ENCODE results near the gene PLEKHF1. TPM values are rescaled to one million over a fixed set of nuclear protein-coding genes. Genes with fewer than 3 reads are reported as not detected.
"Not testable (repeated sequence)": the region's sequence is repeated elsewhere in the genome, so short reads cannot be mapped to it uniquely, and the experiment has no call there.

PLEKHF1 gene
- total RNA-seq, 1 donor from 2014 or later, result 39.9 TPM

DNA sequence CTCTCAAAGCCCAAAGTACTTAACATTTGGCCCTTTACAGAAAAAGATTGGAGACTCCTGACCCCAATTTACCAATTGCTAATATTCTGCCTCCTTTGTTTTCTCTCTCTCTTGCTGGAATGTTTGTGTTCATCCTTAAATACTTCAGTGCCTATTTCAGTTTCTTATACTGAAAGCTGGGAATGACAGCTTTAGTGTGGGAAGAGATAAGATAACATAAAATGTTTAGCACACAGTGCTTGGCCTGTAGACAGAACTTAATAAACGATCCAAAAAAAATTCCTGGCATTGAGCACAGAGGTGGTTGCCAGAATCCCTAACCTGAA is 3.0 kb upstream of the PLEKHF1 start:
- DNase-seq, result no peak
- ATAC-seq (ENCODE audit: poor library complexity), result peak; percentile 7
- intact Hi-C loops (cut with DNase I), result loop anchor here (5.0 kb wide), 2 partner anchors 50 to 55 kb away; partner anchors contain the start of gene C19orf12

DNA sequence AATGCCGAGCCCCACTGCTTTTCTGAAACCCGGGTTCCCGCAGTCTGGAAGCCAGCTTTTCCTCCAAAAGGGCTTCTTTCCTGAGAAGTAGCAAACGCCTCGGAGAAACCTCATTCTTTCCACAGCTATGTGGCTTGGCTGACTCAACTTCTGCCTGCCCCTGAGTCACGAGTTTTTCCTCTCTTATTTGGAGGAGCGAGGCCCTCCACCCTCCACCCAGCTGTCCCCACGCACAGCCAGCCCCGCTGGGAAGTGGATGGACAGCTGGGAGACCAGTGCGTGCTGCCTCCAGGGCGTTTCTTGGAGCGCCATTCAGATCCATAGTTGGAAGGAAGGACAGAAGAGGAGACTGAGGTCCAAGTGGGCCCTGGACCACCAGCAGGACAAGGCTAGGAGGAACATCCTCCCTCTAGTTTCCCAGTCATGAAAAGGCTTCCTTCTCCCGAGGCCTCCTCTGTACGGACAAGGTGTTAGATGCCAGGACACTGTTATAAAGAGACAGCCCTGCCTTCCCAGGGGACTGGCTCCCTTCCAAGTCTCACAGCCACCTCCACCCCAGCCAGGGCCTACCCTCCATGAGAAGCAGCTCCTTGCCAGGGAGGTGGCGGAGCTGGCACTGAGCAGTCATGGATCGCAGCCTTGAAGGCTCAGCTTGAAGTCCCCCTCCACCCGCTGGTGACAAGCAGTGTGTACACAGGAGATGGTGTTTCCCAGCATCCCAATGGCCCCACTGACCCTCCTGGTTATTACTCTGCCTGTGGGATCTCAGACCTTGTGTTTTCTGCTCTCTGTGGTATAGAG is 2.5 kb upstream of the PLEKHF1 start:
- ATAC-seq (ENCODE audit: poor library complexity) (peak; percentile 30), DNase-seq (peak; percentile 76)
- intact Hi-C loops (cut with DNase I), result loop anchor here (5.0 kb wide), 2 partner anchors 51 to 54 kb away; partner anchors contain the start of gene C19orf12

DNA sequence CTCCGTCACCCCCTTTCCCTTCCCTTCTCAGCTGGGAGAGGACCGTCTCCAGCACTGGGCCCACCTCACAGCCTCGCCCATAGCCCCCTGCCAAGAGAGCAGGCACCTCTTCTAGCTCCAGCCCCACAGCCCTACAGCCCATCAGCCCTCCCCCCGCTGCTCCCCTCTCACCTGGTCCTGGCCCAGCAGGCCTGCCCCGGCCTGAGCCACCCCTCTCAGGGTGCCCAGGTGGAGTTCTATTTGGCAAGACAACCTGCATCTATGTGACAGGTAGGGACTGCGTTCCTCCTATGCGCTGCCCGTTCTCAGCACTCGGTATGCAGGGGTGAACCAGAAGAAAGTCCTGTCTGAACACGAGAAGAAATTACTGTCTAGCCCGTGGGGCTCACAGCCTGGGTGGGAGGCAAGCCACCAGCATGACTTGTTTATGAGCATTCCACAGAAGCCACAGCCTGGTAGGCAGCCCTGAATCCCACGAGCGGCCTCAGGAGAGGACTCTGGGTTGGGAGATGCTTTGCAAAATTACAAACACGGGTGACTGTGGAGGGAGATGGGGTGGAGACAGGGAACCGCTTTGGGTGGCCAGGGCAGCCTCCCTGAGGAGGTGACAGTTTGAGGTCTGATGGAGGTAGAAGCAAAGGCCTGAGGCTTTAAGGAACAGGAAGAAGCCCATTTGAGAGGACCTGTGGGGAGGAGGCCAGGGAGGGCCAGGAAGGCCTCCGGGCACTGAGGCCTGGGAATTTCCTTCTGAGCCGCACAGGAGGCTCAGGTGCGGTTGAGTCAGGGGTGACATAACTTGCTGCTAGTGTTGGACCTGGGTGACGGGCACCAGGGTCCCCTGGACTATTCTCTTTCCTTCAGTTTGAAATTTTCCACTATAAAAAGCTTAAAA is 1.2 kb upstream of the PLEKHF1 start:
- no peak for ATAC-seq (ENCODE audit: poor library complexity)
- no peak for DNase-seq
- intact Hi-C loops (cut with DNase I), result loop anchor here (5.0 kb wide), 2 partner anchors 52 to 53 kb away; partner anchors contain the start of gene C19orf12

DNA sequence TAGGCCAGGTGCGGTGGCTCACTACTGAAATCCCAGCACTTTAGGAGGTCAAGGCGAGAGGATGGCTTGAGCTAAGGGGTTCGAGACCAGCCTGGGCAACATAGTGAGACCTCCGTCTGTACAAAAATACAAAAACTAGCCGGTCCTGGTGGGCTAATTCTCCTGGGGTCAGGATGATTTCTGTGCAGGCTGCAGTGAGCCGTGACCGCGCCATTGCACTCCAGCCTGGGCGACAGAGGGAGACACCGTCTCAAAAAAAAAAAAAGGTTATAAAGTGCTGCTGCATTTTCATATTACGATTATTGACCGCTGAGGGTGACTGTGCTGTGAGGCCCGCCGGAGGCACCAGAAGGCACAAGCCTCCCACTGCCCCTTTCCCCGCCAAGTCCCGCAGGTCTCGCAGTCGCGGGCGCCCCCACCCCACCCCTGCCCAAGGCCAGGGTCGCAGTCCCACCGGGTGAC is 477 bp upstream of the PLEKHF1 start:
- no peak for ATAC-seq (ENCODE audit: poor library complexity)
- intact Hi-C loops (cut with DNase I), result loop anchor here (5.0 kb wide), 2 partner anchors 52 to 53 kb away; partner anchors contain the start of gene C19orf12
- DNase-seq, result no peak

DNA sequence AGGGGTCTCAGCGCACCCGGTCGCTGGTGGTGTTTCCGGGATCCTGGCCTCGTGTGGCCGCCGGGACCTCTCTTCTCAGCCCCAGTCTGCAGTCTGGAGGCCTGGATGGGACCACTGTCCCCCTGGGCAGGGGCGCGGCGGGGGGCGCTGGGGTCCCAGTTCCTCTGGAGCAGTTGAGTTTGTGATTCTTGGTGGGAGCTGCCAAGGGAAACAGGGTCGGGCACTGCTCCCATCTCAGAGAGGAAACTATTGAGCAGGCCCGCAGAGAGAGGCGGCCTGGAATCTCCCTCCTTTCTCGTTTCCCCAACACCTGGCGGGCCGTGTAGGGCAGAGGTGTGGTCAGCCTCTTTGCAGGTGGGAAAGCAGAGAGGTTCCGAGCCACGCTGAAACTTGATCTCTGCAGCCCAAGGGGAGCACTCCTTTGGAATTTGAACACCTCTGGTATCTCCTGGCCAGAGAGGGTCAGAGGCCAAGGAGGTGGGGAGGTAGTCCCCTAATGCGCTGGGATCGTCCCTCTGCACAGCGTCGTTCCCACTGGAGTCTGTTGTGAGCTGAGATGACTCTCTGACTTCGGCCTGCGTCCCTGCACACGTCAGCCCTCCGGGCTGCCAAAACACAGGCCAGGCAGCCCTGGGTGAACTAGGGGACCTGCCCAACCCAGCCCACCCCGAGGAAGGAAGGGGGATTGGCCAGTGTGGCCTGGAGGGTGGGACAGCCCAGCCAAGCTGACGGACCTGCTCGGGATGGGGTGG is 741 bp downstream of the PLEKHF1 start:
- peak; percentile 59 for ATAC-seq (ENCODE audit: poor library complexity)
- intact Hi-C loops (cut with DNase I), result no loop called here
- peak; percentile 84 for DNase-seq

DNA sequence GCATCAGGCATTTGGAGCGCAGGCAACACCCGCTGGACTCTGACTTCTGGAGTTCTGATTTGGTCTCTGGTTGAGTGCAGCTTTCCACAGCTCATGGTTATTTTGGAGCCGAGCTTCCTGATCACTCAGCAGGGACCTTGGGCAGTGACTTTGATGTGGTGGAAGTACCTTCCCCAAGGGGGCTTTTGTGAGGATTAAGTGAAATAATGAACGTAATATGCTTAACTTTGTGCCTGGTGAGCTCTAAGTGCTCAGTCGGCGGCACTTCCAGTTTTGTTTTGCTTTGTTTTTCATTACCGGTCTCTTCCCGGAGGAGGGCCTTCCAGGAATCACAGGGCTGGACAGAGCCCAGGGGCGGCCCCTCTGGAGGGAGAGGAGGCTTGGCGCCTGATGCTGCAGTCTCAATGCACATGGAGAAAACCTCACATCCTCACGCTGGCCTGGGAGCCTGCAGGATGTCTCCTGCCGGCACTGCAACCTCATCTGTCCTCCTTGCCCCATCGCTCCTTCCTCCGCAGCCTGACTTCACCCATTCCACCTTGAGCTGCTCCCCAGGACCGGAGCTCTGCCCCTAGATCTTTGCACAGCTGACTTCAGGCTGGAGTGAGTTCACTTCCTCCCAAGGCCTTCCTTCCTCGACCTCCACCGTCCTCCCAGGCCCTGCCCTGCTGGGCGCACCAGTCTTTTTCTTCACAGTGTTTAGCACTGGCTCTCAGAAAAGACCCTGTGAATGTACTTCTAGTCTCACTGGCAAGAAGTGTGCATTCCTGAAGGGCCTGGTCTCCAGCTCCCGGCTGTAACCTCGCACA is 1.5 kb downstream of the PLEKHF1 start:
- ATAC-seq (ENCODE audit: poor library complexity) (peak; percentile 16), DNase-seq (peak; percentile 87)
- intact Hi-C loops (cut with DNase I), result no loop called here

DNA sequence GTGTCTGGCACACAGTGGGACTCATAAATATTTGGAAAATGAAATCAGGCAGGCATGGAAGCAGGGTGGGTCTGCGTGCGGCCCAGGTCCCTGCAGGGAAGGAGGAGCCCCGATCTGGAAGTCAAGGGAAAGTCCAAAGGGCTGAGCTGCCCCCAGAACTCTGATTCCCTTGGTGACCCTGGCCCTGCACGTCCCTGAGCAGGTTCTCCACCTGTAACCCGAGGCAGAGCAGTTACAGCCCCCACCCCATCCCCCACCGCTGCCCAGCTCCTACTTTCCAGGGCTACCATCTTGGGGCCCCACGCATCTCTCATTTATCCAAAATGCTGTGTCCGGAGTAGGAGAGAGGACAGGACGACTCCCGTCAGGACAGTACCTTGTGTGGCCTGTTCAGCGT is 2.1 kb downstream of the PLEKHF1 start:
- DNase-seq (no peak), ATAC-seq (ENCODE audit: poor library complexity) (no peak)
- intact Hi-C loops (cut with DNase I), result no loop called here

DNA sequence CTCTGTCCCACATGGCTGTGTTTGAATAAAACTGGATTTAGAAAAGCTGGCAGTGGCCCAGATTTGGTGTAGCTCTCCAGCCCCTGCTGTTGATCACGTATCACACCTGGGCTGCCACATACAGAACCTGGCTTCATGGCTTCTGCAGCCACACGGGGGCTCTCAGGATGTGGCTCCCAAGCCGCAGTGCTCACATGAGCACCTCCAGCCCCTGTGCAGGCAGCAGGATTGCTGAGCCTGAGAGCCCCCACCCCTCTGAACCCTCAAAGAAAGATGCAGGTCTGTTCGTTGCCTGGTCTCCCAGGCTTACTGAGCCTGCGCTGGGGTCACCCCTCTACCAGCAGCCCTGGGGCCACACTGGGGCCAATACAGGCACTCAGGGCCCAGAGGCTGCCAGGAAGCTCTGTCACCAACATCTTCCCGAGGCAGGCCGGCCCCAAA is 2.7 kb downstream of the PLEKHF1 start:
- intact Hi-C loops (cut with DNase I), result no loop called here
- ATAC-seq (ENCODE audit: poor library complexity) (no peak), DNase-seq (peak; percentile 47)

DNA sequence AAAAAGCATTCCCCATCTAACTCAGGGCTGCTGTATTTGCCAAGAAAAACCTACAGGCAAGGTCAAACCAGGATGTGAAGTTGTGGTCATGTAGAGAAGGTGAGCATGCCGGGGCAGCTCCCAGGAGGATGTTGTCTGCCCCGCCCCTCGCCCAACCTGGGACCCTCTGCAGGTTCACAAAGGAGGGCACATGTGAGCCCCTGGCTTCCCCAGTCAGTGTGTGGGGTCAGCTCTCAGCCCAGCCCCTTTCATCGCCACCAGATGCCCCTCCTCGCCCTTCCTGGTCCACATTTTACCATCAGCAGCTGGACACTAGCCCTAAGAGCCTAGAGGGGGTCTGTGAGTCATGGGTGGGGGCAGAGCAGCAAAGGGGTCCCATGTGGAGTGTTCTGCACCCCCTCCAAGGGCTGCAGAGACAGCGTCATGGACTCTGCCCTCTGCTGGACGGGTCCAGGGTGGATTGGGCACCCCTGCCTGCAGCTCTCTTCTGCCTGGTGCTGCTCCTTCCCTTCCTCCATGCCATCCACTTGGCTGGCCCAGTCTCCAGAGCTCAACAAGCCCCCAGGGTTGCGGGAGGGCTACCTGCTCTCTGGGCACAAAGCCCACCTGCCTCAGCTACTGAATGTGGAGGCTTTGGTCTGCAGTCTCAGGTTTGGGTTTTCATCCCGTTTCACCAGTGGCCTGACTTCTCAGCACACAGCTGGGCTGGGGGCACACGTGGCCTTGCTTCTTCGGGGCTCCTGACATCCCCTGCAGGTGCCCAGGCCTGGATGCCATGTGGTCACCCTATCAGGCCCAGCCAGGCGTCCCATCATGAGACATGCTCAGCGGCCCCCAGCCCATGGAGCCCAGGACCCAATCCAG is 3.7 kb downstream of the PLEKHF1 start:
- DNase-seq (no peak), ATAC-seq (ENCODE audit: poor library complexity) (no peak)
- intact Hi-C loops (cut with DNase I), result no loop called here

DNA sequence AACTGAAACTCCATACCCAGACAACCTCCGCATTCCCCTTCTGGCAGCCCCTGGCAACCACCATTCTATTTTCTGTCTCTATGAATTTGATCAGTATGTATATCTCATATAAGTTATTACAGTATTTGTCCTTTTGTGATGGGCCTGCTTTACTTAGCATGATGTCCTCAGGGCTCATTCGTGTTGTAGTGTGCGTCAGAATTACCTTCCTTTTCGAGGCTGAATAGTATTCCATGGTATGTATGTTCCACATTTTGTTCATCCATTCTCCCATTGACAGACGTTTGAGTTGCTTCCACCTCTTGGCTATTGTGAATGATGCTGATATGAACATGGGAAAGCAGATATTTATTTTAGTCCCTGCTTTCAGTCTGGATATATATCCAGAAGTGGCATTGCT is 5.0 kb downstream of the PLEKHF1 start:
- DNase-seq (no peak), ATAC-seq (ENCODE audit: poor library complexity) (no peak)
- intact Hi-C loops (cut with DNase I), result no loop called here

DNA sequence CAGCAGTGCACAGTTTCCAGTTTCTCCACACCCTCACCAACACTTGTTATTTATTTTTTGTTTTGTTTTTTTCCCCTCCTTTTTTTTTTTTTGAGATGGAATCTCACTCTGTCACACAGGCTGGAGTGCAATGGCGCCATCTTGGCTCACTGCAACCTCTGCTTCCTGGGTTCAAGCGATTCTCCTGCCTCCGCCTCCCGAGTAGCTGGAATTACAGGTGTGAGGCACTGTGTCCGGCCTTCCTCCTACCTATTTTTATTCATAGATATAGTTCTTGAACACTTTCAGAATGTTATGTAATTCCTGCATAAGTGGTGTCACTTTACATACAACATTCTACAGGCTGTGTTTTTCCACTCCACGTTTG is 5.7 kb downstream of the PLEKHF1 start:
- DNase-seq; ATAC-seq (ENCODE audit: poor library complexity); intact Hi-C loops (cut with DNase I): not testable (repeated sequence)

DNA sequence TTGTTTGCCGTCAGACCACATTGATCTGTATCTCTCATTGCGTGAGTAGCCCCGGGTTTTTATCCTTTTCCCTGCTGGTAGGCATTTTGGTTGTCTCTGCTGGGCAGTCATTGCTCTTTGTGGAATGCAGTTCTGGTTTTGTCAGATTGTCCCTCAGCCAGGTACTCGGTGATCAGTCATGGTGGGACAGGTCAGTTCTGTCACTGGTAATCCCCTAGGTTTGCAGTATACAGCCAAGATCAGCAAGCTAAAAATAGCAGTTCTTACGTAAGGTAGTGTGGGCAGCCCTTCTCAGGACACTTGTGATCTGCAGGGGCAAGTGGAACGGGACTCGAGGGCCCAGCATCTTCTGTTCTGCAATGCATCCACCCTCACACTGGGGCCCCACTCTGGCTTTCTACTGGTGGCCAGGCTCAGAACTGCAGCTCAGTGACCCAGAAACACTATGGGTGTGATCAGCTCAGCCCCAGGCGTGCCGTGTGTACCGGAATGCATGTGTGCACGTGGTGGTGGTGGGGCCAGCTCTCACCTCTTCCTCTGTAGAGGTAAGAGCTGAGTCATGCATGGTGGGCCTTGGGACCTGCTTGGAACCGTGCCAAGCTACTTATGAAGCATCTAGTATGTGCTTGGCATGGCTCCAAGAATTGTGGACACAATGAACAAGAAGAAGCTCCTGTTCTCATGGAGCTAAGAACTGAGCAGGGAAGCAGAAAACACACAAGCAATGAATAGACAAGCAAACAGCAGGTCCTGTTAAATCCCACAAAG is 6.3 kb downstream of the PLEKHF1 start:
- ATAC-seq (ENCODE audit: poor library complexity), result peak; percentile 65
- intact Hi-C loops (cut with DNase I), result no loop called here
- peak; percentile 77 for DNase-seq

DNA sequence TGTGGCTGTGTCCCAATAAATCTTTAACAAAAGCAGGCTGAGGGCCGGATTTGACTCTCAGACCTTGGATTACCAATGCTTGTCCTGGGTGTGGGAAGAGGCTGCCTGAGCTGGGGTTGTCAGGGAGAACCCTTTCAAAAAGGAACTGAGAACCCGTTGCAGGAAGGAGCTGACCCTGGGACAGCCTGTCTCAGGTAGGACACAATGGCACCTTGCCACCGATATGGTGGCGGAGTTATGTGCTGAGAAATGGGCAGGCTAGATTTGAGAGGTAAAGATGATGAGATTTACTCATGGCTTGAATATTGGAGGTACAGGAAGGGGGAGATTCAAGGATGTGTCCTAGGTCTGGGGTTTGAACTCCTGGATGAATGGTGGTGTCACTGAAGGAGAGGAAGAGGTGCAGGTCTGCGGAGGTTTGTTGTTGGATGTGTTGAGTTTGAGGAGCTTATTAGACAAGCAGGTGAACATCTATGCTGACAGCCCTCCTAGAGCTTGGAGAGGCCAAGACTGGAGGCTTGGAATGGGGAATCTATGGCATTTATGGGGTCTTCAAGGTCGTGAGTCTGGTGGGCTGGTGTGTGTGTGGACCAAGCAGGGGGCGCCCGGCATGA is 7.2 kb downstream of the PLEKHF1 start:
- DNase-seq (no peak), ATAC-seq (ENCODE audit: poor library complexity) (no peak)
- intact Hi-C loops (cut with DNase I), result no loop called here

DNA sequence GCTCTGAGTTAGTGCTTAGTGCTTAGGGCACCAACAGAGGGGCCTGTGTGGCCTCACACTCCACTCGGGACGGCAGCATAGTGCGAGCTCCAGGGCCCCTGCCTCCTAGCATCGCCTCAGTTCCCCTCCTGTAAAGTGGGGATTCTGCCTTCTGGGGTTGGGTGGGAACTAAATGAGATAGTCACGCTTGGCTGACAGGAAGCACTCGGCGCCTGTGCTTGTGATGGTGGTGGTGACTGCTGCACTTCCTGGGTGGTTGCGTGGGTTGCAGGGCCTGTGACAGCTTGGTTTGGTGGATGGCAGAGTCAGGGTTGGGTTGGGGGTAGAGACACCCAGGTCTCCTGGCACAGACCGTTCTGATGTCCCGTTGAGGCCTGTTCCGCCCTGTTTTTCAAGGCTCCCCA is 7.7 kb downstream of the PLEKHF1 start:
- no peak for ATAC-seq (ENCODE audit: poor library complexity)
- intact Hi-C loops (cut with DNase I), result no loop called here
- no peak for DNase-seq

DNA sequence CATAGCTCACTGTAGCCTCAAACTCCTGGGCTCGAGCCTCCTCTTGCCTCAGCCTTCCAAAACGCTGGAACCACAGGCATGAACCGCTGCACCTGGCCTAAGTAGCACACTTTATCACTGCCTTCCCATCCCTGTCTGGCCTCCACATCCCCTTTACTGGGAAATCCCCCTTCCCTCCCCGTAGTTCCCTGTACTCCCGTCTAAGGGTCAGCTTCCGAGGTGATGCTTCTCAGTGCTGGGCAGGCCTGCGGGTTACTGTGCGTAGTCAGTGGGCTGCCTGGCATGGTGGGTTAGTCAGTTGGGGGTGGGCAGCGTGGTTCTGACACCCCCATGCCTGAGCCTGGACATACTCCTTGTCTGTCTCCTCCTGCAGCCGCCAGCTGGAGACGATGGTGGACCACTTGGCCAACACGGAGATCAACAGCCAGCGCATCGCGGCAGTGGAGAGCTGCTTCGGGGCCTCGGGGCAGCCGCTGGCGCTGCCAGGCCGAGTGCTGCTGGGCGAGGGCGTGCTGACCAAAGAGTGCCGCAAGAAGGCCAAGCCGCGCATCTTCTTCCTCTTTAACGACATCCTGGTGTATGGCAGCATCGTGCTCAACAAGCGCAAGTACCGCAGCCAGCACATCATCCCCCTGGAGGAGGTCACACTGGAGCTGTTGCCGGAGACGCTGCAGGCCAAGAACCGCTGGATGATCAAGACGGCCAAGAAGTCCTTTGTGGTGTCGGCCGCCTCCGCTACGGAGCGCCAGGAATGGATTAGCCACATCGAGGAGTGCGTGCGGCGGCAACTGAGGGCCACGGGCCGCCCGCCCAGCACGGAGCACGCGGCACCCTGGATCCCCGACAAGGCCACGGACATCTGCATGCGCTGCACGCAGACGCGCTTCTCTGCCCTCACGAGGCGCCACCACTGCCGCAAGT is 8.4 kb downstream of the PLEKHF1 start:
- no peak for DNase-seq
- ATAC-seq (ENCODE audit: poor library complexity), result no peak
- intact Hi-C loops (cut with DNase I), result no loop called here
